ENCODE measurements around the gene CXXC5. TPM values are rescaled to one million over a fixed set of nuclear protein-coding genes. Genes with fewer than 3 reads are reported as not detected.

CXXC5 gene
- total and polyA plus RNA-seq, 9 donors: 4.4 to 35.7 (median 8.7) TPM

DNA sequence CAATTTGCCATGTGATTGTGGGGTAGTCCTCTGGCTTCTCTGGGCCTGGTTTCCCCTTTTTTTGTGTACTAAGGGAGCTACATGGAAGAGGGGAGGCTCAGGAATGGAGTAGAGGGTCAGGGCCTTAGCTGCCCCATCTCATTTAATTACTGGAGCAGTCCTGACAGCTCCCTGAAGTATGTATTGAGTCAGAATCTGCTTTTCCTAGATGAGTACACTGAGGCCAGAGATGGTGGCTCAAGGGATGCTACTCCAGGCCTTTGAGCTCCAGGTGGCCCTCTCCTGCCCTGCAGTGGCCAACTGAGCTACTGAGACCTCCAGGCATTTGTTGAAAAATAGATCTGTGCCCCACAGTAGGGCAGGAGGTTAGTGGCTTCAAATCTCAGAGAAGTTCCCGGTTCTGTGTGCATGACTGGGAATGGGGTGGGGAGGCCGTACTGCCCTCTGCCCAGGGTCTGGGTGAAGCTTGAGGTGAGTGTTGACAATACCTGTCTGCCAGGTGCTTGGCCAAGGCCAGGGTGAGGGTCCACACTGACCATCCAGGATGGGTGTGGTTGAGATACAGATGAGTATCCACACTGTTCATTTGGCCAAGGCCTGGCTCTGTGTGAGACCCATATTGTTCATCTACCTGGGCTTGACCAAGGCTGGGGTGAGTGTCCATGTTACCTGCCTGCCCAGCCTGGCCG is 45.7 kb downstream of the CXXC5 start:
- Histone ChIP-seq H3K27me3 (no peaks in the 10 kb centered on the region), H3K4me3 (no peak overlapping the region), H3K4me1 (ENCODE audit: insufficient read depth) (peaks cover 18% of the 10 kb centered on the region), H3K27ac (no peak overlapping the region), H3K9me3 (no peaks in the 10 kb centered on the region), H3K36me3 (no peaks in the 10 kb centered on the region)
- 95 to 96% (median 95%) methylated on average over 3 of the region's 3 CpGs for WGBS, 3 donors
- DNase-seq: no peak
- intact Hi-C loops (cut with DNase I): loop anchor here in 1 of 4 donors (5.0 to 10.0 kb wide), 2 partner anchors 47 to 71 kb away; partner anchors contain the start of gene CXXC5
- TF ChIP-seq, protein P1, sequence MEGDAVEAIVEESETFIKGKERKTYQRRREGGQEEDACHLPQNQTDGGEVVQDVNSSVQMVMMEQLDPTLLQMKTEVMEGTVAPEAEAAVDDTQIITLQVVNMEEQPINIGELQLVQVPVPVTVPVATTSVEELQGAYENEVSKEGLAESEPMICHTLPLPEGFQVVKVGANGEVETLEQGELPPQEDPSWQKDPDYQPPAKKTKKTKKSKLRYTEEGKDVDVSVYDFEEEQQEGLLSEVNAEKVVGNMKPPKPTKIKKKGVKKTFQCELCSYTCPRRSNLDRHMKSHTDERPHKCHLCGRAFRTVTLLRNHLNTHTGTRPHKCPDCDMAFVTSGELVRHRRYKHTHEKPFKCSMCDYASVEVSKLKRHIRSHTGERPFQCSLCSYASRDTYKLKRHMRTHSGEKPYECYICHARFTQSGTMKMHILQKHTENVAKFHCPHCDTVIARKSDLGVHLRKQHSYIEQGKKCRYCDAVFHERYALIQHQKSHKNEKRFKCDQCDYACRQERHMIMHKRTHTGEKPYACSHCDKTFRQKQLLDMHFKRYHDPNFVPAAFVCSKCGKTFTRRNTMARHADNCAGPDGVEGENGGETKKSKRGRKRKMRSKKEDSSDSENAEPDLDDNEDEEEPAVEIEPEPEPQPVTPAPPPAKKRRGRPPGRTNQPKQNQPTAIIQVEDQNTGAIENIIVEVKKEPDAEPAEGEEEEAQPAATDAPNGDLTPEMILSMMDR (IDR thresholded peaks at IDR 0.05): no peak
- TF ChIP-seq EP300 (IDR thresholded peaks at IDR 0.05) (no peak), POLR2A (IDR thresholded peaks at IDR 0.05) (no peak)

DNA sequence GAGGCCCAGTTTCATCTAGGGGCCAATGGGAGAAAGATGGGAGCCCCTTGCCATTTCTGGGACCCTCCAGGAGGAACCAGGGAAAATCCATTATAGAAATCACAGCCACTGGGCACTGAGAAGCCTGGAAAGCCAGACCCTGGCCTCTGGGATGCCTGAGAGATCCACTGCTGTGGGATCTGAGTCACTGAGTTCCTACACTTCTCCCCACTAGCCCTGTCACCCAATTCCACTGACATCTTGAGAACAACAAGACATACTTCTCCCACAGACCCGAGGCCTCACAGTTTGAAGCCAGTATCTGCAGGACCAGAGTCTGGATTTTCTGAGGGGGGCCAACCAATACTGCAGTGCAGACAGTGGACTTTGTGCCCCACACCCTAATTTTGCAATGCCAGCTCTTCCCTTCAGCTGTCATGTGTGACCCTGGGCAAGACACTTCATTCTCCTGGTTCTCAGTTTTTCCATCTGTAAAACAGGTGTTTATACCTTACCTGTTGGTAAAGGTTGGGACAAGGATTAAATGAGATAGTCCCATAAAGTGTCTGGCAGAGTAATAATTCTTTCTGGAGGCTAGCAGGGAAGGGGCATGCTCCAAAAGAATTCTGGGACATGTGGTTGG is 46.5 kb downstream of the CXXC5 start:
- H3K9me3 ChIP-seq: no peaks in the 10 kb centered on the region
- no peak for DNase-seq
- H3K27me3 ChIP-seq: no peaks in the 10 kb centered on the region
- H3K4me1 ChIP-seq (ENCODE audit: insufficient read depth): peaks cover 21% of the 10 kb centered on the region
- no peaks in the 10 kb centered on the region for H3K36me3 ChIP-seq
- intact Hi-C loops (cut with DNase I): loop anchor here in 1 of 4 donors (5.0 to 10.0 kb wide), 2 partner anchors 47 to 70 kb away; partner anchors contain the start of gene CXXC5
- WGBS, 3 donors: 72 to 85% (median 84%) methylated on average over 1 of the region's 1 CpG
- TF ChIP-seq, protein P1 (IDR thresholded peaks at IDR 0.05): no peak
- TF ChIP-seq EP300 (IDR thresholded peaks at IDR 0.05) (no peak), POLR2A (IDR thresholded peaks at IDR 0.05) (no peak)
- no peak overlapping the region for H3K27ac ChIP-seq
- no peak overlapping the region for H3K4me3 ChIP-seq

DNA sequence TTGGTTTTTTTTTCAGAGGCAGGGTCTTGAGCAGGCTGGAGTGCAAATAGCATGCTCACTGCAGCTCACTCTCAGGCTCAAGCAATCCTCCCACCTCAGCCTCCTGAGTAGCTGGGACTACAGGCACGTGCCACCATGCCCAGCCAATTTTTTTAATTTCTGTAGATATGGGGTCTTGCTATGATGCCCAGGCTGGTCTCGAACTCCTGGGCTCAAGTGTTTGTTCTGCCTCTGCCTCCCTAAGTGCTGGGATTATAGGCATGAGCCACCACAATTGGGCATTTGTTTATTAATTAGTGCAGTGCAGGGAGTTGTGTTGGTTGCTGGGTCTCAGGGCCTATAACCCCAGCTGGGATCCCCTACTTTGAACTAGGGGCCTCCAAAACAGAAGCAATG is 47.0 kb downstream of the CXXC5 start:
- Histone ChIP-seq H3K9me3 (no peaks in the 10 kb centered on the region), H3K4me3 (no peak overlapping the region), H3K27ac (no peak overlapping the region), H3K27me3 (no peaks in the 10 kb centered on the region), H3K4me1 (ENCODE audit: insufficient read depth) (peaks cover 21% of the 10 kb centered on the region), H3K36me3 (no peaks in the 10 kb centered on the region)
- TF ChIP-seq POLR2A (IDR thresholded peaks at IDR 0.05): no peak
- TF ChIP-seq EP300 (IDR thresholded peaks at IDR 0.05): no peak
- TF ChIP-seq, protein P1 (IDR thresholded peaks at IDR 0.05): no peak
- no peak for DNase-seq
- 85 to 97% (median 95%) methylated on average over 2 of the region's 2 CpGs for WGBS, 3 donors
- intact Hi-C loops (cut with DNase I): loop anchor here in 1 of 4 donors (10.0 kb wide), 1 partner anchor 70 kb away; no protein-coding TSS in a partner anchor

DNA sequence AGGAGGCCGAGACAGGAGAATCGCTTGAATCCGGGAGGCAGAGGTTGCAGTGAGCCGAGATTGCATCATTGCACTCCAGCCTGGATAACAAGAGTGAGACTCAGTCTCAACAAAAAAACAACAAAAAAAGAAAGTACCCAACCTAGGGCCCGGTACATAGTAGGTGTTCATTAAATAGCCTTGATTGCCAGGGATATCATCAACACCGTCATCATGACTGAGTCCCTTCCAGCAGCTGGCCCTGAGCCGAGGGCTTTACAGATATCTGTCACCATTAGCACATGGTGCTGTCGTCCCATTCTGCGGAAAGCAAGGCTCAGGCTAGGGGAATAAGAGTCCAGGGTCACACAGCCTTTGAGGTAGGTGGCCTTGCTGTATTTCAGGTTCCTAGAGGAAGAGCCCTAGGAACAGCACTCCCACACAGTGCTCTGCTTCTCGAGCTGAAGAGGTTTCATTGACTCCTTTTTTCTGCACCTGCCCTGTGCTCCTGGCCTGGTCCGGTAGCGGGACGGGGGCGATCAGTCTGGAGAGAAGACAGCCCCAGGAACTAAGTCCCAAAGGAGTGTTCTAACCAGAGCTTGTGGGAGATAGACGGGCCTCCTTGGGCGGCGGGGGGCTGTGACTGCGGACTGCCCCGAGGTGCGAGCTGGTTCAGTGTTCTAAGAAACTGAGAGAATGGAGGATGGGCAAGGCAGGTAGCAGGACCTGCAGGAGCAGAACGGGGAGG is 48.2 kb downstream of the CXXC5 start:
- H3K4me1 ChIP-seq (ENCODE audit: insufficient read depth): peaks cover 16% of the 10 kb centered on the region

More for the DNA sequence above, 48.2 kb downstream of the CXXC5 start:
- TF ChIP-seq, protein P1 (IDR thresholded peaks at IDR 0.05): no peak
- no peak for TF ChIP-seq EP300 (IDR thresholded peaks at IDR 0.05)
- H3K27ac ChIP-seq: peak overlapping the region in 1 of 2 donors; percentile 61
- H3K27me3 ChIP-seq: no peaks in the 10 kb centered on the region
- peak overlapping the region; percentile 31 for H3K4me3 ChIP-seq
- H3K9me3 ChIP-seq: no peaks in the 10 kb centered on the region
- no peaks in the 10 kb centered on the region for H3K36me3 ChIP-seq
- 57 to 58% (median 58%) methylated on average over 21 of the region's 21 CpGs for WGBS, 3 donors
- intact Hi-C loops (cut with DNase I): loop anchor here in 1 of 4 donors (10.0 kb wide), 1 partner anchor 68 kb away; no protein-coding TSS in a partner anchor
- no peak for DNase-seq
